Endothelial cell of umbilical vein (primary cell): ENCODE data around the gene FLT1. TPM values are rescaled to one million over a fixed set of nuclear protein-coding genes. Genes with fewer than 3 reads are reported as not detected.

ENCODE experiments used
- BruUV-seq: library from RNA; stranded (reverse); fragments of 400-500 nt; replicated peaks from 2 replicates; lab custom pipeline; 2021; lab: Mats Ljungman, UMichigan
- CTCF ChIA-PET: fragments of 300-600, 350-600 bp; sonication (Branson Sonifier 250); formaldehyde crosslinking; loops from one replicate; lab custom pipeline; 2021; ENCODE audit warnings: antibody characterized with exemption, inconsistent platforms; lab: Charles Lee
- POLR2A ChIA-PET: fragments of 300-600, 350-600 bp; sonication (Branson Sonifier 250); formaldehyde crosslinking; loops from one replicate; lab custom pipeline; 2021; ENCODE audit warnings: antibody characterized with exemption, inconsistent platforms; lab: Charles Lee
- DNase-seq: peaks from one replicate; pipeline ENCODE4 v3.0.0-alpha.2; 2011; ENCODE audit warnings: low read depth, low spot score
- FAIRE-seq: peaks from 2 replicates; lab custom pipeline; 2011; peaks lifted over from hg19 to GRCh38; lab: Jason Lieb, UNC
- H2AFZ ChIP-seq: 2 replicates; pipeline ENCODE4 v1.6.0; 2012; ENCODE audit warnings: low read depth, low read length, control low read depth, inconsistent platforms
- H3K27ac ChIP-seq: 2 replicates; pipeline ENCODE4 v1.5.1; 2011; ENCODE audit warnings: low read depth, mild to moderate bottlenecking, control low read depth, low read length, moderate library complexity; ENCODE audit not compliant: insufficient read depth
- H3K27me3 ChIP-seq, 2 experiments: 2 replicates each; pipeline versions ENCODE4 v1.6.0 to v1.6.1; 2011; ENCODE audit warnings: low read length in 2 of 2, mixed read lengths in 1 of 2; ENCODE audit not compliant: control insufficient read depth in 2 of 2, insufficient read depth in 2 of 2
- H3K36me3 ChIP-seq, 2 experiments: 2 replicates in 1 of 2; 3 replicates in 1 of 2; pipeline ENCODE4 v1.5.1; 2011; ENCODE audit warnings: low read length in 2 of 2, mild to moderate bottlenecking in 1 of 2, moderate library complexity in 1 of 2; ENCODE audit not compliant: control insufficient read depth in 2 of 2, insufficient read depth in 2 of 2; ENCODE audit errors: extremely low read depth in 1 of 2
- H3K4me1 ChIP-seq: 3 replicates; pipeline ENCODE4 v1.5.1; 2011; ENCODE audit warnings: mild to moderate bottlenecking, low read length; ENCODE audit not compliant: control insufficient read depth, insufficient read depth; ENCODE audit errors: extremely low read depth
- H3K4me2 ChIP-seq: 2 replicates; pipeline ENCODE4 v1.6.1; 2011; ENCODE audit warnings: low read length, control low read depth, mixed read lengths; ENCODE audit not compliant: insufficient read depth
- H3K4me3 ChIP-seq, 3 experiments: fragments of 200-600 bp in 1 of 3; sonication (generic), shearing (Covaris generic) in 1 of 3; replicated peaks in 1 of 3; 2 replicates each; pipeline ENCODE4 v1.5.1; 2011 to 2016; ENCODE audit warnings: control low read depth in 3 of 3, low read length in 3 of 3, mild to moderate bottlenecking in 2 of 3, inconsistent platforms in 1 of 3, low read depth in 1 of 3, moderate library complexity in 1 of 3; ENCODE audit not compliant: insufficient read depth in 1 of 3
- H3K79me2 ChIP-seq: 2 replicates; pipeline ENCODE4 v1.6.0; 2012; ENCODE audit warnings: low read length, inconsistent platforms; ENCODE audit not compliant: control insufficient read depth, insufficient read depth
- H3K9ac ChIP-seq: replicated peaks from 2 replicates; pipeline ENCODE3; 2011; ENCODE audit warnings: low read length, control low read depth; ENCODE audit not compliant: insufficient read depth; ENCODE audit errors: extremely low read depth
- H3K9me1 ChIP-seq: replicated peaks from 3 replicates; pipeline ENCODE4 v1.6.0; 2011; ENCODE audit warnings: mild to moderate bottlenecking, low read length; ENCODE audit not compliant: control insufficient read depth, insufficient read depth; ENCODE audit errors: extremely low read depth
- H3K9me3 ChIP-seq: replicated peaks from 2 replicates; pipeline ENCODE4 v1.5.1; 2012; ENCODE audit warnings: low read length, inconsistent platforms; ENCODE audit not compliant: control insufficient read depth, insufficient read depth
- H4K20me1 ChIP-seq: replicated peaks from 2 replicates; pipeline ENCODE3; 2011; ENCODE audit warnings: mild to moderate bottlenecking, low read length; ENCODE audit not compliant: control insufficient read depth, insufficient read depth; ENCODE audit errors: extremely low read depth
- CTCF ChIP-seq, 2 donors: IDR thresholded peaks; 1 replicate in 1 of 2; 2 replicates in 1 of 2; pipeline ENCODE4 v1.5.1; 2011; ENCODE audit warnings: low read length in 2 of 2, mild to moderate bottlenecking in 2 of 2, moderate library complexity in 2 of 2, control low read depth in 1 of 2, inconsistent platforms in 1 of 2, low read depth in 1 of 2; ENCODE audit not compliant: insufficient read depth in 1 of 2; ENCODE audit errors: extremely low read depth in 1 of 2
- EZH2 ChIP-seq: IDR thresholded peaks from 2 replicates; pipeline ENCODE4 v1.6.1; 2012; ENCODE audit warnings: borderline replicate concordance, low read depth, mild to moderate bottlenecking, moderate library complexity, low read length, inconsistent platforms; ENCODE audit not compliant: severe bottlenecking
- FOS ChIP-seq: IDR thresholded peaks from 2 replicates; pipeline ENCODE4 v1.6.1; 2011; ENCODE audit warnings: mild to moderate bottlenecking, low read length, moderate library complexity, borderline replicate concordance; ENCODE audit not compliant: insufficient read depth
- GATA2 ChIP-seq: IDR thresholded peaks from 2 replicates; pipeline ENCODE4 v1.7.0; 2011; ENCODE audit warnings: low read depth, mild to moderate bottlenecking, moderate library complexity, mixed read lengths, low read length; ENCODE audit not compliant: insufficient read length, insufficient read depth
- JUN ChIP-seq: IDR thresholded peaks from 2 replicates; pipeline ENCODE4 v1.6.1; 2011; ENCODE audit warnings: borderline replicate concordance, low read depth; ENCODE audit not compliant: insufficient read length, insufficient read depth
- MAX ChIP-seq: IDR thresholded peaks from 2 replicates; pipeline ENCODE4 v1.6.1; 2011; ENCODE audit not compliant: insufficient read depth, insufficient read length
- MYC ChIP-seq: IDR thresholded peaks from one replicate; pipeline ENCODE4 v1.6.1; 2011; ENCODE audit warnings: mild to moderate bottlenecking, low read depth, low read length
- POLR2A ChIP-seq: IDR thresholded peaks from 2 replicates; pipeline ENCODE4 v1.6.1; 2012; ENCODE audit warnings: low read depth, mild to moderate bottlenecking, control low read depth, low read length
- POLR2AphosphoS5 ChIP-seq: IDR thresholded peaks from 2 replicates; pipeline ENCODE4 v1.6.1; 2012; ENCODE audit warnings: low read depth, mild to moderate bottlenecking, control low read depth, low read length, moderate library complexity; ENCODE audit not compliant: insufficient read depth
- dilution Hi-C: fragments of 300-500 bp; cut with MboI; formaldehyde crosslinking; loops from one replicate; pipeline ENCODE4 v1.15.0; 2019; ENCODE audit warnings: low sequenced_read_pairs; ENCODE audit not compliant: extremely low pct_ligation_motif_present
- intact Hi-C: fragments of 100-400 bp; cut with micrococcal nuclease; formaldehyde crosslinking; loops from one replicate; pipeline ENCODE4 v1.10.0; 2022
- polyA plus RNA-seq, 4 experiments: library from polyadenylated mRNA; depleted of rRNA in 3 of 4; stranded (reverse) in 3 of 4; unstranded in 1 of 4; fragments of >200 nt; gene quantifications; 2 replicates each; pipeline versions ENCODE4 v1.2.1 to v1.2.3, GENCODE V29; 2011 to 2012; ENCODE audit warnings: missing spikeins in 1 of 4
- total RNA-seq: library from RNA; stranded (reverse); gene quantifications from 2 replicates; pipeline ENCODE4 v1.2.3, GENCODE V29; 2021

Gene FLT1
- total and polyA plus RNA-seq, 2 donors (not counting 3 experiments of a cell fraction or from before 2014, with no cell fraction given) = 16.0 to 104 TPM

DNA sequence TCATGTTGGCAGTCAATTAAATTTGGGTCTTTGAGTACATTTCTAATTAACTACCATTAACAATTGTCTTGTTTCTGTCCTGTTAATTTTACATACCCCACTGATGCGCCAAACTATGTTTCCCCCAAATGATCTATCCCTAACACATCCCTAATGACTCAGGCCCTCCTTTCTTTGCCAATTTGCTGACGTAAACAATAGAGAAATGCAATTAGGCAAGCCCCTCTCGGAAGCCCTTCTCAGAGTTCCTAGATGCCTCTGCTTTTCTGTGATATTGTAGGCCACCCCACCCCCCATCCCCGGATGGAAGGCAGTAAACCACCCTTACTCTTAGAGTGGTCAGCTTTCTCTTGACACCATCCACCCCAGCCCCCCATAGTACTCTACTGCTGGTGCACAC, 74.2 kb downstream of the FLT1 start:
- dilution Hi-C loops (no loop called here), intact Hi-C loops (no loop called here)
- TF ChIP-seq CTCF (IDR thresholded peaks at IDR 0.05; ENCODE audit: extremely low read depth in 1 of 2, insufficient read depth in 1 of 2, low read depth in 1 of 2, low read length in 2 of 2) (no peak), GATA2 (no peak), JUN (no peak), MYC (no peak), POLR2A (no peak), MAX (no peak), EZH2 (no peak), POLR2AphosphoS5 (no peak), FOS (no peak)
- H3K9me3 ChIP-seq = no peaks in the 10 kb centered on the region
- FAIRE-seq (no peak), DNase-seq (no peak)
- H3K9ac ChIP-seq = no peak overlapping the region
- H3K4me2 ChIP-seq = no peak overlapping the region
- peaks cover 26% of the 10 kb centered on the region for H3K4me1 ChIP-seq
- no peaks in the 10 kb centered on the region for H4K20me1 ChIP-seq
- CTCF ChIA-PET = no interaction called here
- no peak overlapping the region for H3K4me3 ChIP-seq
- BruUV-seq = no TSS peak
- no peaks in the 10 kb centered on the region for H3K27me3 ChIP-seq
- H2AFZ ChIP-seq = no peak overlapping the region
- H3K27ac ChIP-seq = no peak overlapping the region
- no peaks in the 10 kb centered on the region for H3K9me1 ChIP-seq
- POLR2A ChIA-PET = no interaction called here
- peaks cover 13% of the 10 kb centered on the region for H3K79me2 ChIP-seq
- peaks cover 0 to 12% of the 10 kb centered on the region in 2 experiments for H3K36me3 ChIP-seq
